ENCODE data around the gene TAS2R16. TPM values are rescaled to one million over a fixed set of nuclear protein-coding genes. Genes with fewer than 3 reads are reported as not detected.

Gene TAS2R16
- total RNA-seq, 1 donor from 2014 or later = not detected

DNA sequence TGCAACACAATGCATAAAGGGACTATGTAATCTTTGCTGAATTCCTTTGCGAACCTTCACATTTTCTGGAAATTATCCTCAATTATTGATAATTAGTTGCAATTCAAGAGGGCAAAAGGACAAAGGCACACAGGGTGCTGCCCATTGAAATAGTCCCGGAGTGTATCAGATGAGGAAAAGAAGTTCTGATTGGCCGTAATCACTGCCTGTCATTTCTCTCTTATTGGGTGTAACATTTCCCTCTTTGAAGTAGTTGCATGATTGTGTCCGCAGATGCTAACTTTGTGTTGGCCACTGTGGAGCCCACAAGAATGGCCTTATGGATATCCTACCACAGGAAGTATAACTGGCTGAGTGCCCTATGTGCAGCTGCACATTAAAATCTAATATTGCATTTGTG is 35.1 kb upstream of the TAS2R16 start:
- H3K4me3 Mint-ChIP-seq (ENCODE audit: unreplicated experiment) = no peak overlapping the region
- H3K36me3 Mint-ChIP-seq (ENCODE audit: unreplicated experiment) = no peaks in the 10 kb centered on the region
- no peaks in the 10 kb centered on the region for H3K27me3 Mint-ChIP-seq (ENCODE audit: unreplicated experiment)
- H3K4me1 Mint-ChIP-seq (ENCODE audit: low read depth, unreplicated experiment) = no peaks in the 10 kb centered on the region
- TF ChIP-seq, protein P1, sequence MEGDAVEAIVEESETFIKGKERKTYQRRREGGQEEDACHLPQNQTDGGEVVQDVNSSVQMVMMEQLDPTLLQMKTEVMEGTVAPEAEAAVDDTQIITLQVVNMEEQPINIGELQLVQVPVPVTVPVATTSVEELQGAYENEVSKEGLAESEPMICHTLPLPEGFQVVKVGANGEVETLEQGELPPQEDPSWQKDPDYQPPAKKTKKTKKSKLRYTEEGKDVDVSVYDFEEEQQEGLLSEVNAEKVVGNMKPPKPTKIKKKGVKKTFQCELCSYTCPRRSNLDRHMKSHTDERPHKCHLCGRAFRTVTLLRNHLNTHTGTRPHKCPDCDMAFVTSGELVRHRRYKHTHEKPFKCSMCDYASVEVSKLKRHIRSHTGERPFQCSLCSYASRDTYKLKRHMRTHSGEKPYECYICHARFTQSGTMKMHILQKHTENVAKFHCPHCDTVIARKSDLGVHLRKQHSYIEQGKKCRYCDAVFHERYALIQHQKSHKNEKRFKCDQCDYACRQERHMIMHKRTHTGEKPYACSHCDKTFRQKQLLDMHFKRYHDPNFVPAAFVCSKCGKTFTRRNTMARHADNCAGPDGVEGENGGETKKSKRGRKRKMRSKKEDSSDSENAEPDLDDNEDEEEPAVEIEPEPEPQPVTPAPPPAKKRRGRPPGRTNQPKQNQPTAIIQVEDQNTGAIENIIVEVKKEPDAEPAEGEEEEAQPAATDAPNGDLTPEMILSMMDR (IDR thresholded peaks at IDR 0.05; ENCODE audit: partially characterized antibody, unreplicated experiment) = no peak
- H3K9me3 Mint-ChIP-seq (ENCODE audit: unreplicated experiment) = peaks cover 6% of the 10 kb centered on the region
- no peak for DNase-seq
- no peak overlapping the region for H3K27ac Mint-ChIP-seq (ENCODE audit: unreplicated experiment)

GRCh38 chr7:123028339-123028738 is 32.8 kb upstream of the TAS2R16 start:
- Mint-ChIP-seq H3K4me1 (ENCODE audit: low read depth, unreplicated experiment) (no peaks in the 10 kb centered on the region), H3K36me3 (ENCODE audit: unreplicated experiment) (no peaks in the 10 kb centered on the region), H3K9me3 (ENCODE audit: unreplicated experiment) (peaks cover 2% of the 10 kb centered on the region), H3K4me3 (ENCODE audit: unreplicated experiment) (no peak overlapping the region), H3K27ac (ENCODE audit: unreplicated experiment) (no peak overlapping the region), H3K27me3 (ENCODE audit: unreplicated experiment) (no peaks in the 10 kb centered on the region)
- DNase-seq = no peak
- TF ChIP-seq, protein P1 (IDR thresholded peaks at IDR 0.05; ENCODE audit: partially characterized antibody, unreplicated experiment) = no peak

DNA sequence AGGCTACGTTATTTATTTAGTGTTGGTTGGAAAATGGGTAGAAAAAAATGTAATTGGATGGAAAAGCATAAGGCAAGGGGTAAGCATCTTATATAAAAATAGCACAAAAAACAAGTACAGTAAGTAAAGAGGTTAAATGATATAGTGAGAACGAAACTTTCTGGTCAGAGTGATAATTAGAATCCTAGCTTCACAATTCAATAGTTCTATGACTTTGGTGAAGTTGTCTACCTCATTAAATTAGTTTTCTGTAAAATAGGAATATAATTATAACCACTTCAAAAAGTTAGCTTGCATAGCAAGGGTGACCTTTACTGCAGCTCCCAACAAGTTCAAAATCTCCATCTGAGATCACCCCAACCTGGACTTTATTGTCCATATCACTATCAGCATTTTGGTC is 30.8 kb upstream of the TAS2R16 start:
- Mint-ChIP-seq H3K9me3 (ENCODE audit: unreplicated experiment) (peaks cover 3% of the 10 kb centered on the region), H3K27ac (ENCODE audit: unreplicated experiment) (no peak overlapping the region), H3K4me1 (ENCODE audit: low read depth, unreplicated experiment) (no peaks in the 10 kb centered on the region), H3K4me3 (ENCODE audit: unreplicated experiment) (no peak overlapping the region), H3K27me3 (ENCODE audit: unreplicated experiment) (peaks cover 2% of the 10 kb centered on the region), H3K36me3 (ENCODE audit: unreplicated experiment) (peaks cover 4% of the 10 kb centered on the region)
- TF ChIP-seq, protein P1 (IDR thresholded peaks at IDR 0.05; ENCODE audit: partially characterized antibody, unreplicated experiment) = no peak
- no peak for DNase-seq

- Mint-ChIP-seq H3K4me3 (ENCODE audit: unreplicated experiment) (no peak overlapping the region), H3K27ac (ENCODE audit: unreplicated experiment) (no peak overlapping the region), H3K27me3 (ENCODE audit: unreplicated experiment) (peaks cover 2% of the 10 kb centered on the region), H3K4me1 (ENCODE audit: low read depth, unreplicated experiment) (no peaks in the 10 kb centered on the region), H3K9me3 (ENCODE audit: unreplicated experiment) (peaks cover 4% of the 10 kb centered on the region), H3K36me3 (ENCODE audit: unreplicated experiment) (peaks cover 4% of the 10 kb centered on the region)
- DNase-seq = no peak
- TF ChIP-seq, protein P1 (IDR thresholded peaks at IDR 0.05; ENCODE audit: partially characterized antibody, unreplicated experiment) = no peak
Observed at GRCh38 chr7:123024989-123025758, 29.7 kb upstream of the TAS2R16 start.

DNA sequence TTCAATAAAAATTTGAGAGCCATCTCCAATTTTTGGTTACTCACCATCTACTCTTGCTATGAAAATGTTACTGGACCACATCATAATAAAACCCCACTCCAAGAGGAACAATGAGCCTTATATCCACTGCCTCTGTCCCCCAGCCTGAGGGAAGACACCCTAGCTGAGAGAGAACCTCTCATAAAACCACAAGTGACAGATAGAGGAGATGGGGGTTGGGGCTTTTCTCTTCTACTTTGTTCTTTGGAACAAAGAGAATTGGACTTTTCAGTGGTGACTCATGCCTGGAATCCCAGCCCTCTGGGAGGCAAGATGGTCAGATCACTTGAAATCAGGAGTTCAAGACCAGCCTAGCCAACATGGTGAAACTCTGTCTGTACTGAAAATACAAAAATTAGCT is 27.6 kb upstream of the TAS2R16 start:
- Mint-ChIP-seq H3K4me3 (ENCODE audit: unreplicated experiment) (no peak overlapping the region), H3K36me3 (ENCODE audit: unreplicated experiment) (peaks cover 4% of the 10 kb centered on the region), H3K4me1 (ENCODE audit: low read depth, unreplicated experiment) (no peaks in the 10 kb centered on the region), H3K27ac (ENCODE audit: unreplicated experiment) (no peak overlapping the region), H3K9me3 (ENCODE audit: unreplicated experiment) (peaks cover 4% of the 10 kb centered on the region), H3K27me3 (ENCODE audit: unreplicated experiment) (peaks cover 2% of the 10 kb centered on the region)
- no peak for DNase-seq
- TF ChIP-seq, protein P1 (IDR thresholded peaks at IDR 0.05; ENCODE audit: partially characterized antibody, unreplicated experiment) = no peak

Measured in glutamatergic neuron (in vitro differentiated cells).